HUES6 (cell line): Measurements from ENCODE around the gene NWD2.

Experiments used
- H3K27ac ChIP-seq: 2 replicates; pipeline ENCODE4 v1.7.0; 2013; ENCODE audit warnings: low read depth, mild to moderate bottlenecking, low read length, inconsistent platforms
- H3K27me3 ChIP-seq: 2 replicates; pipeline ENCODE4 v1.6.1; 2013; ENCODE audit warnings: low read length; ENCODE audit not compliant: control insufficient read depth, insufficient read depth
- H3K36me3 ChIP-seq: 2 replicates; pipeline ENCODE4 v1.6.1; 2013; ENCODE audit warnings: low read length; ENCODE audit not compliant: control insufficient read depth, insufficient read depth
- H3K4me1 ChIP-seq: 2 replicates; pipeline ENCODE4 v1.6.1; 2013; ENCODE audit warnings: low read length; ENCODE audit not compliant: control insufficient read depth, insufficient read depth
- H3K4me3 ChIP-seq: 2 replicates; pipeline ENCODE4 v1.5.1; 2013; ENCODE audit warnings: low read depth, low read length
- H3K9ac ChIP-seq: one replicate; pipeline ENCODE4 v1.6.1; 2013; ENCODE audit warnings: mild to moderate bottlenecking, low read length
- H3K9me3 ChIP-seq: 2 replicates; pipeline ENCODE4 v1.6.1; 2013; ENCODE audit warnings: low read depth, low read length; ENCODE audit not compliant: control insufficient read depth, insufficient read depth

The NWD2 gene

GRCh38 chr4:37425857-37426256 lies 181.3 kb downstream of the NWD2 start:
- H3K9ac ChIP-seq, result no peak overlapping the region
- H3K36me3 ChIP-seq, result no peaks in the 10 kb centered on the region
- no peaks in the 10 kb centered on the region for H3K27me3 ChIP-seq
- no peaks in the 10 kb centered on the region for H3K9me3 ChIP-seq
- H3K27ac ChIP-seq, result no peak overlapping the region
- no peaks in the 10 kb centered on the region for H3K4me1 ChIP-seq
- H3K4me3 ChIP-seq, result no peak overlapping the region

DNA sequence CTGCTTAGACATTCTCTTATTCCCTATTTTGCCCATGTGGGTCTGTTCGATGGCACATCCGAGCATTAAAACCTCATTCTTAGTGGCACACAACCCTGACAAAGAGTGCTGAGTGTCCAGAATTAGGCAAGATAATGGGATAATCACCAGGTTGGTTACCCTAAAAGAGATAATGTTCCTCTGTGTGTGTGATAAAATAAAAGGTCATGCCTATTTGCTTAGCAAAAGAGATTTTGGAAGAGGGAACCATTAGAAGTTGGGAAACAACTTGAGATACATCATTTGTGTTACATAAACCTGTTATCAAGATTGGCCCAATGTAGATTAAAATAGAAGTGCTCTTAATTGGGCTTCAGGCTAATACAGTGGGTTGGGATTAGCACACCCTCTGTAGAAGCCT lies 182.7 kb downstream of the NWD2 start:
- Histone ChIP-seq H3K27ac (no peak overlapping the region), H3K27me3 (no peaks in the 10 kb centered on the region), H3K36me3 (no peaks in the 10 kb centered on the region), H3K9me3 (no peaks in the 10 kb centered on the region), H3K9ac (no peak overlapping the region), H3K4me1 (no peaks in the 10 kb centered on the region), H3K4me3 (no peak overlapping the region)

- H3K4me1 ChIP-seq, result no peaks in the 10 kb centered on the region
- no peak overlapping the region for H3K27ac ChIP-seq
- H3K9ac ChIP-seq, result no peak overlapping the region
- no peaks in the 10 kb centered on the region for H3K9me3 ChIP-seq
- no peaks in the 10 kb centered on the region for H3K27me3 ChIP-seq
- H3K4me3 ChIP-seq, result no peak overlapping the region
- no peaks in the 10 kb centered on the region for H3K36me3 ChIP-seq
Measured at GRCh38 chr4:37429906-37430305, 185.4 kb downstream of the NWD2 start.

DNA sequence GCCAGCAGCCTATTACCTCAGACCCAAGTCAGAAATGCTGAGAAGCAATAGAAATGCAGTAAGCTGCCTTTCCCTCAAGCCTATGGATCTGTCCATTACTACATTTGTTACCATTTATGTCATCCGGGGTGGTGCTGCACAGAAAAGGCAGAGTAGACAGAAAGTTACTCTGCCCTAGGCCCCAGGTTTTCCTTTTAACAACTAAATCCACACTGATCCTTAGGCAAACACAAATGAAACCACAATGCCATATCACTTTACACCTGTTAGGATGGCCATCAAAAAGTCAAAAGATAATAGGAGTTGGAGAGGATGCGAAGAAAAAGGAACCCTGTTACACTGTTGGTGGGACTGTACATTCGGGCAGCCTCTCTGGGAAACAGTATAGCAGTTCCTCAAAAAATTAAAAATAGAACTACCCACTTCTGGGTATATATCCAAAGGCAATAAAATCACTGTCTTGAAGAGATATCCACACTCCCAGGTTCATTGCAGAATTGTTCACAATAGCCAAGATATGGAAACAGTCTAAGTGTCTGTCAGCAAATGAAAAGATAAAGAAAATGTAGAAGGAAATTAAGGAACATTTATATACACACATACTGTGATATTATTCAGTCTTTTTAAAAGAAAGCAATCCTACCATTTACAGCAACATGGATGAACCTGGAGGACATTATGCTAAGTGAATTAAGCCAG lies 186.3 kb downstream of the NWD2 start:
- no peaks in the 10 kb centered on the region for H3K36me3 ChIP-seq
- no peak overlapping the region for H3K27ac ChIP-seq
- H3K9me3 ChIP-seq, result no peaks in the 10 kb centered on the region
- no peak overlapping the region for H3K4me3 ChIP-seq
- no peaks in the 10 kb centered on the region for H3K4me1 ChIP-seq
- H3K9ac ChIP-seq, result no peak overlapping the region
- no peaks in the 10 kb centered on the region for H3K27me3 ChIP-seq

DNA sequence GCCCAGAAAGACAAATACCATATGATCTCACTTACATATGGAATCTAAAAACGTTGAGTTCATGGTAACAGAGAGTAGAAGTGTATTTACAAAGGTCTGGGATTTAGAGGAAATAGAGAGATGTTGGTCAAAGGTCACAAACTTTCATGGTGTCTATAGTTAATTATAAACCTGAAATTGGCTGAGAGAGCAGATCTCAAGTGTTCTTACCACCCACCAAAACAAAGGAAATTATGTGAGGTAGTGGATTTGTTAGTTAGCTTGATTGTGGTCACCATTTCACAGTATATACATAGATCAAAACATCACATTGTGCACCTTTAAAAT lies 186.8 kb downstream of the NWD2 start:
- Histone ChIP-seq H3K9ac (no peak overlapping the region), H3K27me3 (no peaks in the 10 kb centered on the region), H3K4me3 (no peak overlapping the region), H3K9me3 (no peaks in the 10 kb centered on the region), H3K4me1 (no peaks in the 10 kb centered on the region), H3K36me3 (no peaks in the 10 kb centered on the region), H3K27ac (no peak overlapping the region)

- Histone ChIP-seq H3K4me1 (no peaks in the 10 kb centered on the region), H3K27ac (no peak overlapping the region), H3K9ac (no peak overlapping the region), H3K4me3 (no peak overlapping the region), H3K9me3 (no peaks in the 10 kb centered on the region), H3K27me3 (no peaks in the 10 kb centered on the region), H3K36me3 (no peaks in the 10 kb centered on the region)
Measured at GRCh38 chr4:37434469-37434868, 189.9 kb downstream of the NWD2 start.

DNA sequence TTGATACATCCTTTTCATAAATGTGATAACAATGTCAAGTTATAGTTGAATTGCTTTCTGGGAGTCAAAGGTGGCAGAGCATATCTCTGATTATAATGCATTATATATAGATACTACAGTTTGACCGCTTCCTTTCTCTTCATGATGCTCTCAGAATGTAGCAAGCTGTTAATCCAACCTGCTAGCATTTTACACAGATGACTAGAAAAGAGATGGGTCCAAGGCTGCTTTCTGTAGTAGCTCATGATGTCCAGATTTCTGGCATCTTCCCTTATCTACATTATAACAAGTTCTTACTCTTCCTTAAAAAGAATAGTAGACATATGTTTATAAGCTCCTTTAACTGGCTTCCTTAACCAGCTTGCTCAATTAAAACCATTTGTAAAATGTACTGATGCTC lies 192.0 kb downstream of the NWD2 start:
- Histone ChIP-seq H3K4me1 (no peaks in the 10 kb centered on the region), H3K36me3 (no peaks in the 10 kb centered on the region), H3K27ac (no peak overlapping the region), H3K9me3 (no peaks in the 10 kb centered on the region), H3K4me3 (no peak overlapping the region), H3K9ac (no peak overlapping the region), H3K27me3 (no peaks in the 10 kb centered on the region)

DNA sequence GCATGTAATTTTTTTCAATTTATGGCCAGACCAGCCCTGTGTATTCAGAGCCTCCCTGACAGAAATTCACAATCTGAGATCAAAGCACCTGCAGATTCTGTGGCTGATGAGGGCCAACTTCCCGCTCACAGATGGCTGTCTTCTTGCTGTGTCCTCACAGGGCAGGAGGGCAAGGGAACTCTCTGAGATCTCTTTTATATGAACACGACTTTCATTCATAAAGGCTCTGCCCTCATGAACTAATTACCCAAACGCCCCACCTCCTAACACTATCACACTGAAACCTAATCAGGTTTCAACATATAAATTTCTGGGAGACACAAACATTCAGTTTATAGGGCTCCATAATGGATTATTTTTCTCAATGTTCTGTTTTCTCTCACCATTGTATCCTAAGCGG lies 192.6 kb downstream of the NWD2 start:
- Histone ChIP-seq H3K9ac (no peak overlapping the region), H3K9me3 (no peaks in the 10 kb centered on the region), H3K4me1 (no peaks in the 10 kb centered on the region), H3K4me3 (no peak overlapping the region), H3K36me3 (no peaks in the 10 kb centered on the region), H3K27ac (no peak overlapping the region), H3K27me3 (no peaks in the 10 kb centered on the region)

- no peaks in the 10 kb centered on the region for H3K4me1 ChIP-seq
- no peak overlapping the region for H3K9ac ChIP-seq
- H3K27me3 ChIP-seq, result no peaks in the 10 kb centered on the region
- H3K36me3 ChIP-seq, result no peaks in the 10 kb centered on the region
- no peaks in the 10 kb centered on the region for H3K9me3 ChIP-seq
- H3K27ac ChIP-seq, result no peak overlapping the region
- no peak overlapping the region for H3K4me3 ChIP-seq
Measured at GRCh38 chr4:37438564-37439279, 194.2 kb downstream of the NWD2 start.

- no peak overlapping the region for H3K4me3 ChIP-seq
- H3K27me3 ChIP-seq, result no peaks in the 10 kb centered on the region
- H3K9me3 ChIP-seq, result no peaks in the 10 kb centered on the region
- H3K36me3 ChIP-seq, result no peaks in the 10 kb centered on the region
- no peaks in the 10 kb centered on the region for H3K4me1 ChIP-seq
- H3K9ac ChIP-seq, result no peak overlapping the region
- no peak overlapping the region for H3K27ac ChIP-seq
Measured at GRCh38 chr4:37439809-37440474, 195.4 kb downstream of the NWD2 start.

GRCh38 chr4:37440501-37440900 lies 196.0 kb downstream of the NWD2 start:
- Histone ChIP-seq H3K4me1 (no peaks in the 10 kb centered on the region), H3K9ac (no peak overlapping the region), H3K27ac (no peak overlapping the region), H3K36me3 (no peaks in the 10 kb centered on the region), H3K4me3 (no peak overlapping the region), H3K27me3 (no peaks in the 10 kb centered on the region), H3K9me3 (no peaks in the 10 kb centered on the region)
